ENCODE results near the gene CRELD2.

CRELD2 gene

GRCh38 chr22:49907807-49908206 lies 10.6 kb upstream of the CRELD2 start (continued):
- TF ChIP-seq, protein P1, sequence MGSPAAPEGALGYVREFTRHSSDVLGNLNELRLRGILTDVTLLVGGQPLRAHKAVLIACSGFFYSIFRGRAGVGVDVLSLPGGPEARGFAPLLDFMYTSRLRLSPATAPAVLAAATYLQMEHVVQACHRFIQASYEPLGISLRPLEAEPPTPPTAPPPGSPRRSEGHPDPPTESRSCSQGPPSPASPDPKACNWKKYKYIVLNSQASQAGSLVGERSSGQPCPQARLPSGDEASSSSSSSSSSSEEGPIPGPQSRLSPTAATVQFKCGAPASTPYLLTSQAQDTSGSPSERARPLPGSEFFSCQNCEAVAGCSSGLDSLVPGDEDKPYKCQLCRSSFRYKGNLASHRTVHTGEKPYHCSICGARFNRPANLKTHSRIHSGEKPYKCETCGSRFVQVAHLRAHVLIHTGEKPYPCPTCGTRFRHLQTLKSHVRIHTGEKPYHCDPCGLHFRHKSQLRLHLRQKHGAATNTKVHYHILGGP (tag by site-specific recombination; IDR thresholded peaks at IDR 0.05), result no peak
- TF ChIP-seq GLI2 (tag by site-specific recombination; IDR thresholded peaks at IDR 0.05; ENCODE audit: borderline replicate concordance, low read depth), result no peak
- TF ChIP-seq, protein P2, sequence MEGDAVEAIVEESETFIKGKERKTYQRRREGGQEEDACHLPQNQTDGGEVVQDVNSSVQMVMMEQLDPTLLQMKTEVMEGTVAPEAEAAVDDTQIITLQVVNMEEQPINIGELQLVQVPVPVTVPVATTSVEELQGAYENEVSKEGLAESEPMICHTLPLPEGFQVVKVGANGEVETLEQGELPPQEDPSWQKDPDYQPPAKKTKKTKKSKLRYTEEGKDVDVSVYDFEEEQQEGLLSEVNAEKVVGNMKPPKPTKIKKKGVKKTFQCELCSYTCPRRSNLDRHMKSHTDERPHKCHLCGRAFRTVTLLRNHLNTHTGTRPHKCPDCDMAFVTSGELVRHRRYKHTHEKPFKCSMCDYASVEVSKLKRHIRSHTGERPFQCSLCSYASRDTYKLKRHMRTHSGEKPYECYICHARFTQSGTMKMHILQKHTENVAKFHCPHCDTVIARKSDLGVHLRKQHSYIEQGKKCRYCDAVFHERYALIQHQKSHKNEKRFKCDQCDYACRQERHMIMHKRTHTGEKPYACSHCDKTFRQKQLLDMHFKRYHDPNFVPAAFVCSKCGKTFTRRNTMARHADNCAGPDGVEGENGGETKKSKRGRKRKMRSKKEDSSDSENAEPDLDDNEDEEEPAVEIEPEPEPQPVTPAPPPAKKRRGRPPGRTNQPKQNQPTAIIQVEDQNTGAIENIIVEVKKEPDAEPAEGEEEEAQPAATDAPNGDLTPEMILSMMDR (tag by site-specific recombination; IDR thresholded peaks at IDR 0.05), result no peak
- no peak for TF ChIP-seq ZNF510 (tag by site-specific recombination; IDR thresholded peaks at IDR 0.05; ENCODE audit: insufficient replicate concordance)
- no peak for TF ChIP-seq YY2 (tag by site-specific recombination; IDR thresholded peaks at IDR 0.05)
- TF ChIP-seq ZNF391 (tag by site-specific recombination; IDR thresholded peaks at IDR 0.05; ENCODE audit: borderline replicate concordance, low read depth), result no peak
- no peak for TF ChIP-seq ZNF585B (tag by site-specific recombination; IDR thresholded peaks at IDR 0.05)
- TF ChIP-seq ZNF610 (tag by site-specific recombination; IDR thresholded peaks at IDR 0.05; ENCODE audit: borderline replicate concordance), result no peak
- TF ChIP-seq ZBTB6 (tag by site-specific recombination; IDR thresholded peaks at IDR 0.05), result no peak
- no peak for TF ChIP-seq BCL11B (tag by site-specific recombination; IDR thresholded peaks at IDR 0.05; ENCODE audit: low read depth)
- TF ChIP-seq PRDM10 (tag by site-specific recombination; IDR thresholded peaks at IDR 0.05), result no peak

DNA sequence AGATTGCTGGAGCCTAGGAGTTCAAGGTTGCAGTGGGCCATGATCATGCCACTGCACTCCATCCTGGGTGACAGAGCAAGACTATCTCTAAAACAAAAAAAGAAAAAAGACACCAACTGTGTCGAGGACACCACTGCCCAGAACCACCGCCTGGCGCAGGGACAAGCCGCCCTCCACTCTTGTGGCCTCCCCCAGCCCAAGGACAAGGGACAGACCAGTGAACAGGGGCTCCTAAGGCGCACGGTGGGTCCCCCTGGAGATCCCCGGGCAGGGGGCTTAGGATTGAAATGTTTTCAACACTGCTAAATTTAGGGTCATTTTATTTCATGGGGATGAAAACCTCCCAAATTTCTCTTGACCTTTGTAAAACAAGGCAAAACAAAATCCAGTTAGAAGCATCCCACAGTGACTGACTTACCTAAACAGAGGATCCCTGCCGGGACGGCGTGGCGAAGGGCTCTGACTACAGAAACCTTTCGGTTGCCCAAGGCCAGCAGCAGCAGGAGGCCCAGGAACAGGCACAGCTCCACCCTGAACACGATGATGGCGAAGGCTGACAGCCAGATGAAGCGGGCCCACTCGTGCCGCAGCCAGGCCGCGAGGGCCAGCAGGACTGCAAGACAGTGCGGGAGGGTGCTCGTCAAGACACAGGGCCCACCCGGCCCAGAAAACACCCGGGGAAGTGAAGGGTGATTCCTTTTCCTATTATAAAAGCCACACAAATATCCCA lies 8.8 kb upstream of the CRELD2 start:
- TF ChIP-seq KLF16 (tag by site-specific recombination; IDR thresholded peaks at IDR 0.05) (no peak), ZNF2 (tag by site-specific recombination; IDR thresholded peaks at IDR 0.05) (no peak), GFI1B (tag by site-specific recombination; IDR thresholded peaks at IDR 0.05) (no peak), ZNF426 (tag by site-specific recombination; IDR thresholded peaks at IDR 0.05) (no peak), GLI4 (tag by site-specific recombination; IDR thresholded peaks at IDR 0.05) (no peak), ZNF513 (tag by site-specific recombination; IDR thresholded peaks at IDR 0.05) (no peak), ZBTB17 (tag by site-specific recombination; IDR thresholded peaks at IDR 0.05) (no peak), GLIS2 (tag by site-specific recombination; IDR thresholded peaks at IDR 0.05) (no peak)
- H3K4me3 ChIP-seq (ENCODE audit: low read depth, low read length), result no peak overlapping the region
- ChIA-PET POLR2A (no interaction called here), CTCF (no interaction called here)
- H3K27ac ChIP-seq (ENCODE audit: extremely low read depth, low read depth, low read length), result no peak overlapping the region
- no peaks in the 10 kb centered on the region for H3K9me3 ChIP-seq (ENCODE audit: control insufficient read depth, insufficient read depth, low read depth, low read length)
- H3K4me1 ChIP-seq (ENCODE audit: control insufficient read depth, insufficient read depth, low read length), result no peaks in the 10 kb centered on the region
- peaks cover 2 to 78% of the 10 kb centered on the region in 2 experiments; a peak in 2 of 3 replicates for H3K36me3 ChIP-seq (ENCODE audit: control insufficient read depth in 2 of 2, insufficient read depth in 1 of 2, low read length in 2 of 2)

All from HEK293 (cell line).